CD4-positive, alpha-beta T cell (primary cell): ENCODE measurements around the gene TSPAN13. TPM values are rescaled to one million over a fixed set of nuclear protein-coding genes. Genes with fewer than 3 reads are reported as not detected.

Experiments
- ATAC-seq: fragments of 200-7000 bp; cut with Tn5 transposase; one replicate; pipeline ENCODE4 v1.10.0; 2022; ENCODE audit warnings: mild to moderate bottlenecking; ENCODE audit not compliant: poor library complexity
- CTCF ChIA-PET: fragments of 350-600 bp; sonication (Branson Sonifier 250); formaldehyde crosslinking; loops from one replicate; lab custom pipeline; 2021; ENCODE audit warnings: antibody characterized with exemption, inconsistent platforms; lab: Charles Lee
- POLR2A ChIA-PET: fragments of 350-600 bp; sonication (Branson Sonifier 250); formaldehyde crosslinking; loops from one replicate; lab custom pipeline; 2021; ENCODE audit warnings: antibody characterized with exemption, inconsistent platforms; lab: Charles Lee
- DNase-seq, 14 experiments: peaks; one replicate each; pipeline ENCODE4 v3.0.0-alpha.2; 2013 to 2020; ENCODE audit warnings: mixed read lengths in 2 of 14
- H3K27ac ChIP-seq, 2 donors: one replicate each; pipeline versions ENCODE4 v1.5.1 to v1.7.0; 2013; ENCODE audit warnings: low read length in 2 of 2, low read depth in 1 of 2, mild to moderate bottlenecking in 1 of 2
- H3K27me3 ChIP-seq, 2 experiments: 1 replicate in 1 of 2; 2 replicates in 1 of 2; pipeline versions ENCODE4 v1.6.1 to v1.7.0; 2013; ENCODE audit warnings: low read length in 2 of 2, control low read depth in 1 of 2, mild to moderate bottlenecking in 1 of 2, moderate library complexity in 1 of 2; ENCODE audit not compliant: insufficient read depth in 2 of 2, control insufficient read depth in 1 of 2
- H3K36me3 ChIP-seq: one replicate; pipeline ENCODE4 v1.6.1; 2013; ENCODE audit warnings: low read length, control low read depth; ENCODE audit not compliant: insufficient read depth
- H3K4me1 ChIP-seq: one replicate; pipeline ENCODE4 v1.6.1; 2013; ENCODE audit warnings: low read length, control low read depth; ENCODE audit not compliant: insufficient read depth
- H3K4me3 ChIP-seq: one replicate; pipeline ENCODE4 v1.5.1; 2013; ENCODE audit warnings: mild to moderate bottlenecking, low read length, moderate library complexity
- H3K9me3 ChIP-seq, 2 experiments: 1 replicate in 1 of 2; 2 replicates in 1 of 2; pipeline versions ENCODE4 v1.6.1 to v1.7.0; 2013; ENCODE audit warnings: low read length in 2 of 2, mild to moderate bottlenecking in 2 of 2, control low read depth in 1 of 2, moderate library complexity in 1 of 2; ENCODE audit not compliant: control insufficient read depth in 1 of 2, insufficient read depth in 1 of 2
- H3K27ac Mint-ChIP-seq: one replicate; pipeline ENCODE4 v1.8.0; 2020; ENCODE audit warnings: mixed read lengths
- H3K27me3 Mint-ChIP-seq: one replicate; pipeline ENCODE4 v1.8.0; 2021; ENCODE audit warnings: mixed read lengths
- H3K36me3 Mint-ChIP-seq: one replicate; pipeline ENCODE4 v1.8.0; 2021; ENCODE audit warnings: low read depth, mixed read lengths
- H3K4me1 Mint-ChIP-seq: one replicate; pipeline ENCODE4 v1.8.0; 2021; ENCODE audit warnings: low read depth, mixed read lengths
- H3K4me3 Mint-ChIP-seq: one replicate; pipeline ENCODE4 v1.8.0; 2020; ENCODE audit warnings: mild to moderate bottlenecking, mixed read lengths
- H3K9me3 Mint-ChIP-seq: one replicate; pipeline ENCODE4 v1.8.0; 2020; ENCODE audit warnings: mixed read lengths
- CTCF ChIP-seq: fragments of 200-600 bp; IDR thresholded peaks from one replicate; pipeline ENCODE4 v1.8.0; 2022; ENCODE audit warnings: antibody characterized with exemption, mild to moderate bottlenecking
- intact Hi-C, 2 experiments: fragments of 100-400 bp; cut with DNase I in 1 of 2; cut with micrococcal nuclease in 1 of 2; formaldehyde crosslinking; loops; one replicate each; pipeline versions ENCODE4 v1.15.1 to v1.9.0; 2023 to 2025; cut with DNase I, micrococcal nuclease
- total RNA-seq, 174 experiments: library from RNA in 2 of 174; stranded (reverse) in 2 of 174; gene quantifications; one replicate each; pipeline ENCODE4 v1.2.3 and lab custom pipeline; 2021 to 2026

The TSPAN13 gene
- total RNA-seq, 2 experiments from 2014 or later, result 0.16 to 0.25 TPM

- no peaks in the 10 kb centered on the region for H3K9me3 ChIP-seq
- ATAC-seq, result no peak
Observed at GRCh38 chr7:16721541-16721940, 32.0 kb upstream of the TSPAN13 start.

GRCh38 chr7:16724344-16724743, 29.2 kb upstream of the TSPAN13 start:
- no peaks in the 10 kb centered on the region for H3K27me3 Mint-ChIP-seq
- no peaks in the 10 kb centered on the region for H3K4me1 Mint-ChIP-seq
- H3K4me3 ChIP-seq, result no peak overlapping the region
- no peaks in the 10 kb centered on the region for H3K9me3 ChIP-seq
- no peak overlapping the region for H3K4me3 Mint-ChIP-seq
- H3K36me3 ChIP-seq, result no peaks in the 10 kb centered on the region
- CTCF ChIA-PET, result no interaction called here
- no peaks in the 10 kb centered on the region for H3K27me3 ChIP-seq
- H3K36me3 Mint-ChIP-seq, result no peaks in the 10 kb centered on the region
- intact Hi-C loops, result no loop called here
- H3K9me3 Mint-ChIP-seq, result no peaks in the 10 kb centered on the region
- POLR2A ChIA-PET, result no interaction called here
- DNase-seq, result no peak
- ATAC-seq, result no peak
- H3K27ac Mint-ChIP-seq, result no peak overlapping the region
- no peaks in the 10 kb centered on the region for H3K4me1 ChIP-seq
- TF ChIP-seq CTCF, result no peak
- H3K27ac ChIP-seq, result no peak overlapping the region

More at GRCh38 chr7:16721541-16721940, 32.0 kb upstream of the TSPAN13 start:
- intact Hi-C loops, result no loop called here
- H3K9me3 Mint-ChIP-seq, result no peaks in the 10 kb centered on the region
- no peak overlapping the region for H3K4me3 Mint-ChIP-seq
- H3K27ac Mint-ChIP-seq, result no peak overlapping the region
- ChIA-PET POLR2A (no interaction called here), CTCF (no interaction called here)
- no peak overlapping the region for H3K27ac ChIP-seq
- no peaks in the 10 kb centered on the region for H3K4me1 ChIP-seq
- no peaks in the 10 kb centered on the region for H3K36me3 Mint-ChIP-seq
- no peaks in the 10 kb centered on the region for H3K4me1 Mint-ChIP-seq
- H3K27me3 ChIP-seq, result no peaks in the 10 kb centered on the region
- H3K36me3 ChIP-seq, result no peaks in the 10 kb centered on the region
- DNase-seq, result no peak
- no peak overlapping the region for H3K4me3 ChIP-seq
- no peak for TF ChIP-seq CTCF
- no peaks in the 10 kb centered on the region for H3K27me3 Mint-ChIP-seq

GRCh38 chr7:16726189-16726588, 27.4 kb upstream of the TSPAN13 start:
- intact Hi-C loops, result no loop called here
- POLR2A ChIA-PET, result no interaction called here
- H3K4me3 Mint-ChIP-seq, result no peak overlapping the region
- H3K27ac ChIP-seq, result no peak overlapping the region
- H3K27me3 ChIP-seq, result no peaks in the 10 kb centered on the region
- H3K36me3 ChIP-seq, result no peaks in the 10 kb centered on the region
- H3K4me3 ChIP-seq, result no peak overlapping the region
- H3K9me3 ChIP-seq, result no peaks in the 10 kb centered on the region
- H3K4me1 ChIP-seq, result no peaks in the 10 kb centered on the region
- ATAC-seq (no peak), DNase-seq (no peak)
- H3K27ac Mint-ChIP-seq, result no peak overlapping the region
- H3K36me3 Mint-ChIP-seq, result no peaks in the 10 kb centered on the region
- no peaks in the 10 kb centered on the region for H3K9me3 Mint-ChIP-seq
- H3K27me3 Mint-ChIP-seq, result no peaks in the 10 kb centered on the region
- H3K4me1 Mint-ChIP-seq, result no peaks in the 10 kb centered on the region
- CTCF ChIA-PET, result no interaction called here
- no peak for TF ChIP-seq CTCF
